AG10803 (cell line): ENCODE data around the gene UFL1.
A peak's percentile ranks its signal among the peaks of the same experiment; 100 is the strongest.
"Not testable (repeated sequence)": the region's sequence is repeated elsewhere in the genome, so short reads cannot be mapped to it uniquely, and the experiment has no call there.

ENCODE experiments used
- DNase-seq: peaks from one replicate; pipeline ENCODE4 v3.0.0; 2010; ENCODE audit warnings: low read depth
- H3K4me3 ChIP-seq: 2 replicates; pipeline ENCODE4 v1.5.1; 2011; ENCODE audit warnings: mild to moderate bottlenecking, low read length, control low read depth
- TF ChIP-seq, protein P1 (sequence below): conservative IDR thresholded peaks from 2 replicates; pipeline ENCODE4 v1.5.1; 2011; ENCODE audit warnings: mild to moderate bottlenecking, low read length, control low read depth, inconsistent platforms

The UFL1 gene

DNA sequence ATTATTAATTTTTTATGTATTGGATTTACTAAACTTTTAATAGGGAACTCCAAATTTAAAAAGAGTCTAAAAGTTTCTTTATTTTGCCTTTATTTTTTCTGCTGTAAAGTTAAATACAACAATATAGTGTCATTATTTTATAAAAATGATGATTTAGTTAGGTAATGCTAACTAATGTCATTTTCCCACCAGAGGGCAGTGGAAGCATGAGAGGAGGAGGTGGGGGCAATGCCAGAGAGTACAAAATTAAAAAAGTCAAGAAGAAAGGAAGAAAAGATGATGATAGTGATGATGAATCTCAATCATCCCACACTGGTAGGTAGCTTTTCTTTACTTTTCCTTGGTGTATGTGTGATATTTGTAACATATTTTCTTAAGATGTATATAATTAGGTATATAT, 21.1 kb downstream of the UFL1 start:
- TF ChIP-seq, protein P1, sequence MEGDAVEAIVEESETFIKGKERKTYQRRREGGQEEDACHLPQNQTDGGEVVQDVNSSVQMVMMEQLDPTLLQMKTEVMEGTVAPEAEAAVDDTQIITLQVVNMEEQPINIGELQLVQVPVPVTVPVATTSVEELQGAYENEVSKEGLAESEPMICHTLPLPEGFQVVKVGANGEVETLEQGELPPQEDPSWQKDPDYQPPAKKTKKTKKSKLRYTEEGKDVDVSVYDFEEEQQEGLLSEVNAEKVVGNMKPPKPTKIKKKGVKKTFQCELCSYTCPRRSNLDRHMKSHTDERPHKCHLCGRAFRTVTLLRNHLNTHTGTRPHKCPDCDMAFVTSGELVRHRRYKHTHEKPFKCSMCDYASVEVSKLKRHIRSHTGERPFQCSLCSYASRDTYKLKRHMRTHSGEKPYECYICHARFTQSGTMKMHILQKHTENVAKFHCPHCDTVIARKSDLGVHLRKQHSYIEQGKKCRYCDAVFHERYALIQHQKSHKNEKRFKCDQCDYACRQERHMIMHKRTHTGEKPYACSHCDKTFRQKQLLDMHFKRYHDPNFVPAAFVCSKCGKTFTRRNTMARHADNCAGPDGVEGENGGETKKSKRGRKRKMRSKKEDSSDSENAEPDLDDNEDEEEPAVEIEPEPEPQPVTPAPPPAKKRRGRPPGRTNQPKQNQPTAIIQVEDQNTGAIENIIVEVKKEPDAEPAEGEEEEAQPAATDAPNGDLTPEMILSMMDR = peak; percentile 32
- DNase-seq = no peak
- no peak overlapping the region for H3K4me3 ChIP-seq

DNA sequence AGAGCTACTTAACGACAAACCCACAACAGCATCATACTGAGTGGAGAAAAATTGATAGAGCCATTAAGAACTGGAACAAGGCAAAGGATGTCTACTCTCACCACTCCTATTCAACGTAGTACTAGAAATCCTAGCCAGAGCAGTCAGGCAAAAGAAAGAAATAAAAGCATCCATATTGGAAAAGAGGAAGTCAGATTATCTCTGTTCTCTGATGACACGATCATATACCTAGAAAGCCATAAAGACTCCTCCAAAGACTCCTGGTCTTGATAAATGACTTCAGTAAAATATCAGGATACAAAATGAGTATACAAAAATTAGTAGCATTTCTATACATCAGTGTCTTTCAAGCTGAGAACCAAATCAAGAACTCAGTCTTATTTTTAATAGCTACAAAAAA, 24.3 kb downstream of the UFL1 start:
- TF ChIP-seq, protein P1 = no peak
- DNase-seq = no peak
- no peak overlapping the region for H3K4me3 ChIP-seq

DNA sequence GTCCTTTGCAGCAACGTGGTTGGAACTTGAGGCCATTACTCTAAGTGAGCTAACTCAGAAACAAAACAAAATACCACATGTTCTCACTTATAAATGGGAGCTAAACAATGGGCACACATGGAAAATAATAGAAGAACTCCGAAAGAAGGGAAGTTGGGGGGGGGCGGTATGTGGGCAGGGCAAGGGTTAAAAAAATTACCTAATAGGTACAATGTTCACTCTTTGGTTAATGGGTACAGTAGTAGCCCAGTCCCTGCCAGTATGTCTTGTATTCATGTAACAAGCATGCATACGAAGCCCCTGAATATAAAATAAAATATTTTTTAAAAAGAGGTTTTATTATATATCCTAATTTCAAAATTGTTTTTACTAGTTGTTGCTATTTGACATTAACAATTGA, 26.0 kb downstream of the UFL1 start:
- TF ChIP-seq, protein P1 = no peak
- no peak for DNase-seq
- H3K4me3 ChIP-seq = no peak overlapping the region

DNA sequence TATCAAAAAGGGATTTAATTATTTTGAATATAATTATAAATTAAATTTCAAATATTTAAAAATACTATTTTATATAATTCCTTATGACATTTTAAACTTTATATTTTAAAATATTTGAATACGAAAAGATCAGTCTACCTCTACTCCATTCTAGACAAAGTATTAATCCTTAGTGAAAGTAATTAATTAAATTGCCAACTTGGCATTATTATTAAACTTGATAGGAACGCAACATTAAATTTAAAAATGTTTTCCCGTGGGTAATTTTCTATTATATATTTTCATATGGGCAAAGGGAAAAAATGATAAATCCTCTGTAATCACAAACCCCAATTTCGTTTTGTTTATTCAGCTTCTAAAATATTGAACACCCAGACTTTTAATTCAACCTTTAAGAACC, 33.0 kb downstream of the UFL1 start:
- H3K4me3 ChIP-seq = no peak overlapping the region
- DNase-seq = no peak

DNA sequence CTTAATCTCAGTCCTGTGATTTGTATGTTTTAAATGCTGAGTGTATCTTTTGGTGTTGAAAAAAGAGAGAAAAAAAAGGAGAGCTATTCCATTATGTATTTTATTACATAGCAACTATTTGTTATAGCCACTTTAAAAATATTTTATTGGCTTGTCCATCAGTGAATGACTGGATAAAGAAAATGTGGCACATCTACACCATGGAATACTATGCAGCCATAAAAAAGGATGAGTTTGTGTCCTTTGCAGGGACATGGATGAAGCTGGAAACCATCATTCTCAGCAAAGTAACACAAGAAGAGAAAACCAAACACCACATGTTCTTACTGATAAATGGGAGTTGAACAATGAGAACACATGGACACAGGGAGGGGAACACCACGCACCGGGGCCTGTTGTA, 38.1 kb downstream of the UFL1 start:
- H3K4me3 ChIP-seq, DNase-seq: not testable (repeated sequence)

More for the DNA sequence above, 33.0 kb downstream of the UFL1 start:
- TF ChIP-seq, protein P1 = no peak

DNA sequence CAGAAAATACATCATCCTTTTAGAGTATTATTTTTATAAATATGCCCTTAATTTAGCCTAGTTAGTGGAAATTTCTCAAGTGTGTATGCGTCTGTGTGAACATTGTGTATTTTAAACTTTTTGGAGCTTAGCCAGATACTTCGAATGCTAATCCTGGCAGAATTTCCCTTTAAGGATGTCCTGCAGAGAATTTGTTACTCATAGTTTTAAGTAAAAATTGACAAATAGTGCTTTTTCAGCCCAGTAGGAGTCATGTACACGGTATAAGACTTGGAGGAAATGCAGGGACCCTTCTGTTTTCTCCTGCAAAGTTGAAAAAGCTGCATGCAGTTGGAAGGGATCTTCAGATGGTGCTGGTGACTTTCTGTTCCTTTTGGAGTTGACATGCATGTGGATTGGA, 41.3 kb downstream of the UFL1 start, which contains the start of gene FHL5:
TSS of gene FHL5 (plus strand) at position 243 of the 400 bp plus-strand sequence. CDS start 40,486 bp downstream, outside the sequence.
- no peak for DNase-seq
- TF ChIP-seq, protein P1 = no peak
- H3K4me3 ChIP-seq = no peak within 1 kb of the TSS

DNA sequence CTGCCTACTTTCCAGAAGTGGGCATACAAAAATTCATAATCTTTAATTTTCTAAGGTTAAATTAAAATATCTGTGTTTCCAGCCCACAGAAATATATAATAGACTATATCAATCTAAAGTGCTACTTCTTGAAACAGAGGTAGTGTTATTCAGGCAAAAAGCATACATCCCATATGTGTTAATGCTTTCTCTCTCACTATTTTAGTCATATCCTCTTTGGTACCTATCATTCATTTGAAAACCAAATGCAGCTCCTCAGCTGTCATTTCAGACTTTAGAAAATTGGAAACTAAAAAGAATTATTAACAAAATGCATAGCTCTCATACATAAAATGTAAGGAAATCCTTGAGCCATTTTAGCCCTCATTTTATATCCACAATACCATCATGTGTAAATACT, 42.2 kb downstream of the UFL1 start:
- DNase-seq = no peak

More for the DNA sequence above, 42.2 kb downstream of the UFL1 start:
- TF ChIP-seq, protein P1 = no peak
- no peak overlapping the region for H3K4me3 ChIP-seq
